22Rv1 (cell line): Measurements from ENCODE around the gene CYP4Z1.

Experiments
- CTCF ChIP-seq: fragments of 450-650 bp; IDR thresholded peaks from 2 replicates; pipeline ENCODE4 v1.5.1; 2017; ENCODE audit warnings: mild to moderate bottlenecking
- ZFX ChIP-seq: fragments of 450-650 bp; IDR thresholded peaks from 2 replicates; pipeline ENCODE4 v1.6.1; 2017; ENCODE audit warnings: antibody characterized with exemption, borderline replicate concordance

- no peak for TF ChIP-seq CTCF
- TF ChIP-seq ZFX = no peak
Observed at GRCh38 chr1:47137925-47138615, 71.0 kb downstream of the CYP4Z1 start.
